B cell (primary cell): ENCODE data around the gene CNKSR3. TPM values are rescaled to one million over a fixed set of nuclear protein-coding genes. Genes with fewer than 3 reads are reported as not detected.

Experiments used
- ATAC-seq: fragments of 200-7000 bp; cut with Tn5 transposase; one replicate; pipeline ENCODE4 v1.10.0; 2021; ENCODE audit warnings: low read depth, mild to moderate bottlenecking, moderate number of reproducible peaks, moderate library complexity
- CTCF ChIA-PET: fragments of 350-600 bp; sonication (Branson Sonifier 250); formaldehyde crosslinking; loops from one replicate; lab custom pipeline; 2021; ENCODE audit warnings: antibody characterized with exemption, inconsistent platforms; lab: Charles Lee
- POLR2A ChIA-PET: fragments of 350-600 bp; sonication (Branson Sonifier 250); formaldehyde crosslinking; loops from one replicate; lab custom pipeline; 2021; ENCODE audit warnings: antibody characterized with exemption; lab: Charles Lee
- DNase-seq: peaks from one replicate; pipeline ENCODE4 v3.0.0; 2013
- H2AFZ ChIP-seq: 2 replicates; pipeline ENCODE4 v1.6.1; 2012; ENCODE audit warnings: mild to moderate bottlenecking, low read depth, low read length; ENCODE audit not compliant: insufficient read depth, poor library complexity, severe bottlenecking
- H3K27ac ChIP-seq, 2 donors: 1 replicate in 1 of 2; 2 replicates in 1 of 2; pipeline ENCODE4 v1.5.1; 2012 to 2013; ENCODE audit warnings: low read length in 2 of 2, mild to moderate bottlenecking in 2 of 2, moderate library complexity in 1 of 2
- H3K27me3 ChIP-seq, 4 experiments: fragments of 200-600 bp in 1 of 4; sonication (generic) in 1 of 4; replicated peaks in 1 of 4; 1 replicate in 2 of 4; 2 replicates in 2 of 4; pipeline versions ENCODE4 v1.6.1 to v1.7.0; 2013 to 2016; ENCODE audit warnings: low read length in 3 of 4, mild to moderate bottlenecking in 2 of 4, mixed read lengths in 1 of 4, moderate library complexity in 1 of 4; ENCODE audit not compliant: insufficient read depth in 4 of 4, control insufficient read depth in 3 of 4; ENCODE audit errors: control extremely low read depth in 1 of 4
- H3K36me3 ChIP-seq, 2 experiments: replicated peaks in 1 of 2; 1 replicate in 1 of 2; 2 replicates in 1 of 2; pipeline versions ENCODE4 v1.6.1 to v1.7.1; 2013; ENCODE audit warnings: low read length in 1 of 2; ENCODE audit not compliant: insufficient read depth in 2 of 2, control insufficient read depth in 1 of 2; ENCODE audit errors: control extremely low read depth in 1 of 2, extremely low read depth in 1 of 2
- H3K4me1 ChIP-seq, 2 donors: fragments of 200-600 bp in 1 of 2; sonication (generic) in 1 of 2; 1 replicate in 1 of 2; 2 replicates in 1 of 2; pipeline versions ENCODE4 v1.5.1 to v1.6.1; 2013 to 2017; ENCODE audit warnings: low read length in 2 of 2; ENCODE audit not compliant: control insufficient read depth in 2 of 2, insufficient read depth in 2 of 2
- H3K4me2 ChIP-seq: replicated peaks from 2 replicates; pipeline ENCODE3; 2012; ENCODE audit warnings: mild to moderate bottlenecking, low read depth, low read length; ENCODE audit not compliant: poor library complexity, severe bottlenecking
- H3K4me3 ChIP-seq, 5 experiments: fragments of 200-600 bp in 1 of 5; sonication (generic) in 1 of 5; 1 replicate in 3 of 5; 2 replicates in 2 of 5; pipeline versions ENCODE4 v1.5.1 to v1.7.0; 2011 to 2016; ENCODE audit warnings: low read length in 4 of 5, mild to moderate bottlenecking in 4 of 5, low read depth in 2 of 5, control low read depth in 1 of 5, moderate library complexity in 1 of 5; ENCODE audit not compliant: insufficient read depth in 1 of 5; ENCODE audit errors: control extremely low read depth in 1 of 5, extremely low read depth in 1 of 5
- H3K79me2 ChIP-seq: fragments of 200-600 bp; sonication (generic); one replicate; pipeline ENCODE4 v1.6.0; 2016; ENCODE audit warnings: low read length; ENCODE audit not compliant: control insufficient read depth, insufficient read depth
- H3K9ac ChIP-seq: fragments of 200-600 bp; sonication (generic); 2 replicates; pipeline ENCODE4 v1.6.1; 2017; ENCODE audit warnings: mild to moderate bottlenecking, low read length, moderate library complexity
- H3K9me3 ChIP-seq, 3 donors: one replicate each; pipeline versions ENCODE4 v1.6.1 to v1.7.1; 2013; ENCODE audit warnings: low read length in 2 of 3; ENCODE audit not compliant: control insufficient read depth in 2 of 3, insufficient read depth in 1 of 3; ENCODE audit errors: control extremely low read depth in 1 of 3
- H4K20me1 ChIP-seq: 2 replicates; pipeline ENCODE4 v1.6.0; 2012; ENCODE audit warnings: mild to moderate bottlenecking, low read length; ENCODE audit not compliant: insufficient read depth, control insufficient read depth, poor library complexity, severe bottlenecking
- H3K27ac Mint-ChIP-seq: one replicate; pipeline ENCODE4 v1.8.0; 2021; ENCODE audit warnings: mixed read lengths
- H3K27me3 Mint-ChIP-seq: one replicate; pipeline ENCODE4 v1.8.0; 2021; ENCODE audit warnings: mixed read lengths
- H3K4me1 Mint-ChIP-seq: one replicate; pipeline ENCODE4 v1.8.0; 2021; ENCODE audit warnings: mixed read lengths
- H3K4me3 Mint-ChIP-seq: one replicate; pipeline ENCODE4 v1.8.0; 2021; ENCODE audit warnings: mixed read lengths
- H3K9me3 Mint-ChIP-seq: one replicate; pipeline ENCODE4 v1.8.0; 2022; ENCODE audit warnings: mixed read lengths; ENCODE audit not compliant: insufficient read depth
- CTCF ChIP-seq: fragments of 200-600 bp; IDR thresholded peaks from one replicate; pipeline ENCODE4 v1.8.0; 2022; ENCODE audit warnings: antibody characterized with exemption, mild to moderate bottlenecking
- EZH2 ChIP-seq: IDR thresholded peaks from 2 replicates; pipeline ENCODE4 v1.6.1; 2012; ENCODE audit warnings: borderline replicate concordance, low read depth, mild to moderate bottlenecking, moderate library complexity, low read length; ENCODE audit not compliant: insufficient read depth, poor library complexity, severe bottlenecking
- WGBS: methylation state at CpG from one replicate; pipeline ENCODE4 v1.1.5; 2013; ENCODE audit warnings: missing lambda C conversion rate; ENCODE audit not compliant: insufficient coverage; 5-methylcytosine and 5-hydroxymethylcytosine counted together
- intact Hi-C: fragments of 100-400 bp; cut with micrococcal nuclease; formaldehyde crosslinking; loops from one replicate; pipeline ENCODE4 v1.10.0; 2022
- polyA minus RNA-seq: library from RNA; depleted of rRNA, polyadenylated mRNA; stranded (reverse); fragments of >200 nt; gene quantifications from 2 replicates; pipeline ENCODE4 v1.2.3, GENCODE V29; 2012
- polyA plus RNA-seq: library from polyadenylated mRNA; depleted of rRNA; stranded (reverse); fragments of >200 nt; gene quantifications from 2 replicates; pipeline ENCODE4 v1.2.3, GENCODE V29; 2012
- total RNA-seq, 2 donors: library from RNA; stranded (reverse); fragments of 120-200 nt in 1 of 2; gene quantifications; 1 replicate in 1 of 2; 2 replicates in 1 of 2; pipeline versions ENCODE4 v1.2.3 to v1.2.4, GENCODE V29; 2013 to 2022

The CNKSR3 gene
- total RNA-seq (not detected in 2 replicates), polyA plus RNA-seq (not detected in 2 replicates), polyA minus RNA-seq (under 0.01 TPM in 1 of 2 replicates, not detected in the other)
- 0.28 TPM for total RNA-seq (2013)

- ATAC-seq = no peak
- ChIA-PET CTCF (no interaction called here), POLR2A (no interaction called here)
- H4K20me1 ChIP-seq = no peaks in the 10 kb centered on the region
- H3K4me1 ChIP-seq = peaks cover 6 to 9% of the 10 kb centered on the region in 2 donors
- peaks cover 9% of the 10 kb centered on the region for H3K4me1 Mint-ChIP-seq
- whole genome bisulfite sequencing = 2% methylated on average over 85 of the region's 86 CpGs
- peak within 1 kb of the TSS; percentile 73 for H3K4me2 ChIP-seq
- no peaks in the 10 kb centered on the region for H3K79me2 ChIP-seq
- no peak within 1 kb of the TSS for H3K27ac ChIP-seq
- H3K9me3 ChIP-seq = no peaks in the 10 kb centered on the region
- peaks cover 0 to 31% (median 16%) of the 10 kb centered on the region in 4 experiments for H3K27me3 ChIP-seq
- no peak within 1 kb of the TSS for H3K27ac Mint-ChIP-seq
- H3K9me3 Mint-ChIP-seq = no peaks in the 10 kb centered on the region
- H3K9ac ChIP-seq = peak within 1 kb of the TSS; percentile 19
- peaks cover 55% of the 10 kb centered on the region for H3K27me3 Mint-ChIP-seq
- TF ChIP-seq CTCF (no peak), EZH2 (no peak)
- intact Hi-C loops = no loop called here
- H3K4me3 ChIP-seq = peak within 1 kb of the TSS in 3 of 5 experiments; percentile 25 to 36 (median 30)
- peak within 1 kb of the TSS; percentile 46 for H2AFZ ChIP-seq
- peak; percentile 7 for DNase-seq
- peak within 1 kb of the TSS; percentile 20 for H3K4me3 Mint-ChIP-seq
- H3K36me3 ChIP-seq = no peaks in the 10 kb centered on the region
Observed at GRCh38 chr6:154510144-154510905, at the start of gene CNKSR3. Gene CNKSR3, minus strand, starts transcription at chr6:154510685. Its CDS starts 571 bp downstream, at chr6:154510114.

GRCh38 chr6:154558984-154559383 lies 48.5 kb upstream of the CNKSR3 start:
- Histone ChIP-seq H3K27ac (no peak overlapping the region), H3K27me3 (no peaks in the 10 kb centered on the region), H3K36me3 (no peaks in the 10 kb centered on the region), H3K9me3 (no peaks in the 10 kb centered on the region), H3K4me1 (no peaks in the 10 kb centered on the region), H3K79me2 (no peaks in the 10 kb centered on the region), H3K9ac (no peak overlapping the region), H3K4me3 (no peak overlapping the region), H2AFZ (no peak overlapping the region), H3K4me2 (no peak overlapping the region), H4K20me1 (no peaks in the 10 kb centered on the region)
- intact Hi-C loops = no loop called here
- POLR2A ChIA-PET = no interaction called here
- Mint-ChIP-seq H3K4me1 (no peaks in the 10 kb centered on the region), H3K27me3 (peaks cover 5% of the 10 kb centered on the region), H3K9me3 (no peaks in the 10 kb centered on the region), H3K27ac (no peak overlapping the region), H3K4me3 (no peak overlapping the region)
- ATAC-seq = no peak
- WGBS = 68% methylated on average over 3 of the region's 5 CpGs
- CTCF ChIA-PET = no interaction called here
- no peak for TF ChIP-seq CTCF
- no peak for TF ChIP-seq EZH2
- DNase-seq = no peak
